ENCODE data around the gene MSH3.
A peak's percentile ranks its signal among the peaks of the same experiment; 100 is the strongest.
"Not testable (repeated sequence)": the region's sequence is repeated elsewhere in the genome, so short reads cannot be mapped to it uniquely, and the experiment has no call there.

The MSH3 gene

DNA sequence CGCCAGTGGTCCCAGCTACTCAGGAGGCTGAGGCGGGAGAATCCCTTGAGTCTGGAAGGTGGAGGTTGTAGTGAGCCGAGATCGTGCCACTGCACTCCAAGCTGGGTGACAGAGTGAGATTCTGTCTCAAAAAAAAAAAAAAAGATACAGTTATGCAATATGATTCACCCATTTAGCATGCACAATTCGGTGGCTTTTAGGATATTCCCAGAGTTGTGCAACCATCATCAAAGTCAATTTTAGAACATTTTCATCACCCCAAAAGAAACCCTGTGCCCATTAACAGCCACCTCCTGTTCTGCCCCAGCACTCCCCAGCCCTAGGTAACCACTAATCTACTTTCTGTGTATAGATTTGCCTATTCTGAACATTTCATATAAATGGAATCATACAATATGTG, 4.7 kb downstream of the MSH3 start:
- no peak for DNase-seq

DNA sequence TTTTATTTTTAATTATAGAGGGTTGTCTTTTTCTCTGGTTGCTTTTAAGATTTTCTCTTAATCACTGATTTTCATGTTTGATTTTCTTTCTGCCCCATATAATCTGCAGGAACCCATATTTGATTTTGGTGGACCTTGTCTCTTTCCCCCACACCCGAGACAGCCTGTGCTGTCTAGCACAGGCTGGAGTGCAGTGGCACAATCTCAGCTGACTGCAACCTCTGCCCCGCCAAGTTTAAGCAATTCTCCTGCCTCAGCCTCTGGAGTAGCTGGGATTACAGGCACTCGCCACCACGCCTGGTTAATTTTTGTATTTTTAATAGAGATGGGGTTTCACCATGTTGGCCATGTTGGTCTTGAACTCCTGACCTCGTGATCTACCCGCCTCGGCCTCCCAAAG, 6.2 kb downstream of the MSH3 start:
- DNase-seq: not testable (repeated sequence)

DNA sequence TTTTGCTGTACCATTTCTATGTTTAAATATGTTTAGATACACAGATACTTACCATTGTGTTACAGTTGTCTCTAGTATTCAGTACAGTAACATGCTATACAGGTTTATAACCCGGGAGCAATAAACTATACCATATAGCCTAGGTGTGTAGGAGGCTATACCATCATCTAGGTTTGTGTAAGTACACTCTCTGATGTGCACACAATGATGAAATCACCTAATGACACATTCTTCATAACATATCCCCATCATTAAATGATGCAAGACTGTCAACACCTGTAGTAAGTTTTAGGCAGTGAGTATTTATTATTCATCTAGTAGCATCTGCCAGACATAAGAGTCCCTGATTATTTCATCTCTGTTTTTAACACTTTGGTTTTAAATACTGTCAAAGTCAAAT, 7.7 kb downstream of the MSH3 start:
- DNase-seq: no peak

DNA sequence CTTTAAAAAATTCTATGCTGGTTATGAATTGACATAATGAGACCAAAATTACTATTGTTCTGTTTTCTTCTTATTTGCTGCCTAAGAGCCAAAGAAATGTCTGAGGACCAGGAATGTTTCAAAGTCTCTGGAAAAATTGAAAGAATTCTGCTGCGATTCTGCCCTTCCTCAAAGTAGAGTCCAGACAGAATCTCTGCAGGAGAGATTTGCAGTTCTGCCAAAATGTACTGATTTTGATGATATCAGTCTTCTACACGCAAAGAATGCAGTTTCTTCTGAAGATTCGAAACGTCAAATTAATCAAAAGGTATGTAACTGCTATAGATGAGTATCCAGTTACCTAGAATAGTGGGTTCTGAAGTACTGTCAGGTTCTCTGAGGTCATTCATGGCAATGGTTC, 10.6 kb downstream of the MSH3 start:
- DNase-seq: no peak

DNA sequence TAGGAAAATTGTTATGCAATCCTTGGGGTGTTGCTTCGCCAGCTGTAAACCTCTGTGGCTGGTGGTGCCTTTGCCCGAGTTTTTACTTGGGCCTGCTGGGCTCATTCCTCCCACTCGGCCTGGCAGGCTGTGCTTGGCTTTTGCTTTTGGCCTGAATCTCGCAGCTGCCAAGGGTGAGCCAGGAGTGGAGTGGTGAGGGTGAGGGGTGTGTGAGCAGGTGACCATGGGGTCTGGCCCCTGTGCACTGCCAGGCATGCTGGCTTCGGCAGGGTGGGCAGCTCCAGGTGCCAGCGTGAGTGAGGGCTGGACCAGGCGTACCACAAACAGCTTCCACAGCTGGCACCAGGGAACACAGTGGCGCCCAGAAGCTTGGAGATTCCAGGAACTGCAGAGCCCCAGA, 12.9 kb downstream of the MSH3 start:
- no peak for DNase-seq

DNA sequence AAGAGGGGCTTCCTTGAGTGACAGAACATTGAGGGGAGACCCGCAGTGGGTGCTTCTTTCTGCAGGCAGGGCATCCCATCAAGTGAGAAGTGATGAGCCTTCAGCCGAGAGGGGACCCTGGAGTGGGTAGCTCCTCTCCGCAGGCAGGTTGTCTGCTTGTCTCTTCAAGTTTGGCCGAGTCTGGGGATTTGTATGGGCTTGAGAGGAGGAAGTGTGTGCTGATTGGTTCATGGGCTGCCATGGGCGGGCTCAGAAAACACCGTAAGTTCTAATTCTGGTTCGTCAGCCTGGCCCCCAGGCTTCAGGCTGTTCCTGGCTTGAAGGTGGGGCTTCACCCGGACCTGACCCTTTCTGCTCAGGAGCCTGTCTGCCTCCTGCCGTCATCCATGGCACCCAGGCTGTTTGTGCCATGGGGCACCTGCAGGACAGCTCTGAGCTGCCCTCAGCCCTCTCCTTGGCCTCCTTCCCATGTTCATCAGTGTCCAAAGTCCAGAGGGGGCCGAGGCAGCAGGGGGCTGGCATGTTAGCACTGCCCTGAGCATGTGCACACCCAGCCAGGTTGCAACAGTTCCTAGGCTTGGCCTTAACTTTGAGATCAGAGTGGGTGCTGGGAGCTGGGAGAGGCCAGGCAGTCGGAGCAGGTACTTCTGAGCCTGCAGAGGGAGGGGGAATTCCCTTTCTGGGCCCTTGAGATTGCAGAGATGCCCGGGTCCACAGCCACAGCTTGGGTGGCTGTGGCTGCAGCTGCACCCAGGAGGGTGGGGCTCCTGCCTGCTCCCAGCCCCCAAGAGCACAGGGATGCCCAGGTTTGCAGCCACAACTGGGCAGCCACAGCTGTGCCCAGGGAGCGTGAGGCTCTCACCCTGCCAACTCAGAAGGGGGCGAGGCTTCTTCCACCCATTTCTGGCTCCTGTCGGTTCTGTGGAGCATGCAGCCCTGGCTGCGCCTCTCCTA, 13.8 kb downstream of the MSH3 start:
- no peak for DNase-seq

DNA sequence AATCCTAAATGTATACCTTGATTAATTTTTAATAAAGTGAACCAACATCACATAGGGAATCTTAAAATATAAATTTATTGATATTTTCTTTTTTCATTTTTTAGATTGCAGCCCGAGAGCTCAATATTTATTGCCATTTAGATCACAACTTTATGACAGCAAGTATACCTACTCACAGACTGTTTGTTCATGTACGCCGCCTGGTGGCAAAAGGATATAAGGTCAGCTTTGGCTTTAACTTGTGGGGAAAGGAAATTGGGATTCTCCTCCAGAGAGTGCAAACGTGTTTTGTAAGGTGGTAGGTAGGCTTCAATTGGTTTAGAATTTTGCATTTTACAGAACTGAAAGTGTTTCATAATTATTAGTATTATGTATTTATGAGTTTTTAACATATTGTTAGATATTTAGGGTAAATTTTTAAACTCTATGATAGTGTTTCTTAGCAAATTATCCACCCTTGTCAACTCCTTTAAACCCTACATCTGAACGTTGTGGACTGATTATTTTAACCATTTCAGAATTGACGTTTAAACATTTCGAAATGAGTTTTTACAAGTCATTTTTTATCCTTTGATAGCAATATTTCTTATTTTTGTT, 17.8 kb downstream of the MSH3 start:
- peak in 4 of 5 donors; percentile 38 to 58 (median 48) for DNase-seq

DNA sequence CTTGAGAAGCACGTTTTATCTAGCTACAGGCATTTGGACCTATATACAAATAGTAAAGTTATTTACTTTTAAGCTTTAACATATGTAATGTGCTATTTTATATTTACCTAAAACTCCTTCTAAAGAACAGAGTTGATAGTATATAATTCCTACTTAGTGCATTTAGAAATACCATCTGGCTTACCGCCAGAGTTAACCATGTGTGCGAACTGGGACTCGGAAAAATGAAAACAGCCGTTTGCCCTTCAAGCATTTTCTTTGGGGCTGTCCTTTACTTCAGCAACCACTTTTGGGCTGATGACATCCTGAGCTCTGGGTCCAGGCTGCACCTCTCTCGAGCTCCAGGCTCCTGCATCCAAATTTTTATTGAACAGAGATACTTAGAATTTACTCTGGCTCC, 22.3 kb downstream of the MSH3 start:
- DNase-seq: no peak

DNA sequence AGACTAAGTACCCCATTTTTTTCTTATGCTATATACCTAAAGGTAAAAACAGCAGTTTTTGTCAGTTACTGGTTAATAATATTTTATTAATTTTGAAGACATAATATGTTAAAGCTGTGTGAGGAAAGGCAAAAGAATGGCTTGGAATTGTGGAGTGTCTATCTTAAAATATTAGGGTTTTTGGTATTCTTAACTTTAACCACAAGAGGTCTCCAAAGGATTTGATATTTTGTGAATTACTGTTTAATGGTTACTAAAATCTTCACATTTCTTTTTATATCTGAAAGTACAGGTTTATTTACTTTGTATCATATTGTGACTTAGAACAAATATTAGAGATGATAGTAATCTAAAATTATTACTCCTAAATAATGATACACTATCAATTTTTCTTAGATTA, 32.3 kb downstream of the MSH3 start:
- no peak for DNase-seq

DNA sequence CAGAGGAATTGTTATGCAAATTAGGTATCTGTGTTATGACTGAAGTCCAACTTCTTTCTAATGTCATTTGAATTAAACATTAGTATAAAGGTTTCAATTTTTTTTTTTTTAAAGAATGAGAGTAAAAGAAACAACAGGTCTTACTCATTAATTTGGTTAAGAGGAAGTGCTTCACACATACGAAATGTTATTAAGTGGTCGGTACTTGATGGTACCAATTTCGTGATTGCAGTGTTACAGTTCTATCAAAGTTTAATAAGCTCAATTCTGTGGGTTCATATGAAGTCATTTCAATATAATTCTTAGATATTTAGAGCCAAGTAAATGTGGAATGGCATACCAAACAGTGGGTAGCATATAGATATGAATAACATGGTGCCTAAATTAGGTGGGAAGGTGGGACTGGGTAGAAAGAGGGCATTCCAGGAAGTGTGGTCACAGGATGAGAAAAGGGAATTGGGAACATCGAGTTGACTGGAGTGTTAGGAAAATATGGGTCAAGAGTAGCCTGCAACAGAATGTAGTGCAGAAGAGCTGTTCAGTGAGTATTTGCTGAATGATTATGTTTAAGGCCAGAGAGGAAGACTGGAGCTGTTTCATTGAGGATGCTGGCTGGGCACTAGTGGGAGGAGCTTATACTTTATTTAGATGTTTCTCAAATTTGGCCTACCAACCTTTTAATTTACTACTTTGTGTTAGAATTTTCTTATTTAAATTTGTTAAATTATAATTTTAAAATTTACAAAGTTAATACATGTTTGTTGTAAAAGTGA, 34.4 kb downstream of the MSH3 start:
- DNase-seq: no peak

DNA sequence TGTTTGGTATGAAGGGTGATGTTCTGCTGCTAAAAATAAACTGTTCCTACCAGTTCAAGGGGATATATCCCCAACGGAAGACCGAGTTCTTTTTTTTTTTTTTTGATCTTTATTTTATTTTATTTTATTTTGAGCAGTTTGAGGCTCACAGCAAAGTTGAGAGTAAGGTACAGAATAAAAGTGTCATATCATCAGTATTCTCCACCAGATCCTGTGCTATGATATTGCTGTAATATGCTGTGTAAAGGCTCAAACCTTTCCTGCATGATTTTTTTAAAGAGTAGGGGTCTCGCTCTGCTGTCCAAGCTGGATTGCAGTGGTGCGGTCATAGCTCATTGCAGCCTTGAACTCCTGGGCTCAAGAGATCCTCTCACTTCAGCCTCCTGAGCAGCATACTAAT, 35.2 kb downstream of the MSH3 start:
- no peak for DNase-seq

DNA sequence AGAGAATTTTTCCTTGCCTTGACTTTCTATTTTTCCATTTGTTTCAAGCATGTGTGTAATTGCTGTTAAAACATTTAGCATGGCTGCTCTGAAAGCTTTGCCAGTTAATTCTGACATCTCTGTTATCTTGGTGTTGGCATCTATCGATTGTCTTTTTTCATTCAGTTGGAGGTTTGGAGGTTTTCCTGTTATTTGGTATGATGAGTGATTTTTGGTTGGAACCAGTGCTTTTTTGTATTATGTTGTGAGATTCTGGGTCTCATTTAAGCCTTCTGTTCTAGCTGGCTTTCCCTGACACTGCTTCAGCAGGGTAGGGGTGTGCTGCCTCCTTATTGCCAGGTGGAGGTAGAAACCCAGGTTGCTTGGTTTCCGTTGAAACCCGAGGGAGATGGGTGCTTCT, 41.2 kb downstream of the MSH3 start:
- DNase-seq: no peak

DNA sequence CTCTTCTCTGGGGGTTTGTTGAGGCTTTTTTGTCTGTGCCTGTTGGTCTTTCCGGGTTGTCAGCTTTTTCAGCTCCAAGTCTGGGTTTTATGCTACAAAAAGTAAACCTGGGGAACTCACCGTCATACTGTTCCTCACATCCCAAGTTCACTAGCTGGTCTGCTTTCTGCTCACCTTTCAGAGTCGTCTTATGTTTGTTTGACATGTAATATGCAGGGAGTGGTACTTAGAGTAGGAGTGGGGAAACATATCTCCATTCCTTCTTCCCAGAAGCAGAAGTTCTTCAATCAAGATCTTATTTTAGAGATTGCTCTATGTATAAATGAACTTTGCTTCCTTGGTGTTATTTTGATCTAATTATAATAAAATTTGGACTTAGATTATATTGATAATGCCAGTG, 42.0 kb downstream of the MSH3 start:
- DNase-seq: no peak

DNA sequence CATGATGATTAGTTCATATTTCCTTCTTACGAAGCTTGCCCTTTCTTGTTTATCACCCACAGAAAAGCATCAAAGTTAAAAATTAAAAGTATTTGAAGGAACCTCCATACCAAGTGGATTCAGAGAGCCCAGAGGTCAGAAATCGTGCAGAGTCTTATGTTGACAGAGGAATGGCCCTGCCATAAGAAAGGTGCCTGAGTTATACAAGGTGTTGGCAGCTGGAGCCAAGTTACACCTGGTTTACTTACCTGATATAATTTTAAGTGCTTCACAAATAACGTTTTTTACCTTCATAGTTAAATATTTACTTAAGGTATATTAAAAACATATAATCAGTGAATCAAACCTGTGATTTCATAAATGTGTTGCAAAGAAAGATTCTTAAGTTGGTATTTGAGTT, 42.6 kb downstream of the MSH3 start:
- no peak for DNase-seq

DNA sequence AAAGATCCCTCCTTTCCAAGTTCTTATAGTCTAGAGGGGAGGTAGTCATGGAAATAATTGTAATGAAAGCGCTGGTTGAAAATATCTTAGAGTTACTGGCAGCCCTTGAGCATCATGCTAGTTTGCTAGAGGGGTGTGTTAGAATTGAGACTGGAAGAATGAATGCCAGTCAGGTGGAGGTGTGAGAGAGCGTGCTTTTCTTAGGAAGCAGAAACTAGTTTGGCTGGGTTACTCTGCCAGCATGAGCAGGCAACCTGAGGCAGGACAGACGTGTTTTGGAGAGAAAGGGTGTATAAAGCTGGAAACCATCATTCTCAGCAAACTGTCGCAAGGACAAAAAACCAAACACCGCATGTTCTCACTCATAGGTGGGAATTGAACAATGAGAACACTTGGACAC, 43.9 kb downstream of the MSH3 start:
- DNase-seq: no peak

DNA sequence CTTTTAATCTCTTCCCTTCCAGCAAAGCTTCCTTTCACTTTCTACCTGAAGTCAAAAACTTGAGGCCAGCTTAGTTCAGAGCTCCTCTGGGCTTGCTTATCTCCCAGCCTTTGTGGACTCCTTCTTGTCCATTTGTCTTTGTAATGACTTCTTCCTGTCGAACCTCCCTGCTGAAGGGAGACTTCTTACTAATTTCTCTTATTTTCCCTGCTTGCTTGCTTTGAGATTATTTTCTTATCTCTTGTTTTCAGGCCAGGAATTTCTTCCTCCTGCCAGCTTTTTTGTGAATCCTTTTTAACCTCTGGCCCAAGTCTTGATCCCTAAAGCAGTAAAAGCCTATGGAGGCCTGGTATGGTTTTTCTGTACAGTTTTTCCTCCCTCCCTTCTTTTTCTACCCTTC, 47.1 kb downstream of the MSH3 start:
- DNase-seq: no peak

DNA sequence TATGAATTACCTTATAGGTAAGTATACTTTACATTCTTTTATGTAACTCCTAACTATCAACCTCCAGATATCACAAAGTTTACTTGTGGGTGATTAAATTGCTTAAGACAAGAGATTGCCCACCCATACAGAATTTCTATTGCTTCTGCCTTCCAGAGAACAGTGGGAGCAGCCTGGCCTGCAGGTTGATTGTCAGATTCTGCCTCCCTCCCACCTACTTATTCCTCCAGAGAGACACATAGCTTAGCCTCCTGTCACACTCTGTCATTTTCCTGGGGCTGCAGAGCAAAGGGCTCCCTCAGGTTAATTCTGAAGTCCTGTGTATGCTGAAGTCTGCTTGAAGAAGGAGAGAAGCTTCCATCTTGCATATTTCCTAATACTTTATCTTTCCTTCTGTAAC, 48.8 kb downstream of the MSH3 start:
- no peak for DNase-seq

DNA sequence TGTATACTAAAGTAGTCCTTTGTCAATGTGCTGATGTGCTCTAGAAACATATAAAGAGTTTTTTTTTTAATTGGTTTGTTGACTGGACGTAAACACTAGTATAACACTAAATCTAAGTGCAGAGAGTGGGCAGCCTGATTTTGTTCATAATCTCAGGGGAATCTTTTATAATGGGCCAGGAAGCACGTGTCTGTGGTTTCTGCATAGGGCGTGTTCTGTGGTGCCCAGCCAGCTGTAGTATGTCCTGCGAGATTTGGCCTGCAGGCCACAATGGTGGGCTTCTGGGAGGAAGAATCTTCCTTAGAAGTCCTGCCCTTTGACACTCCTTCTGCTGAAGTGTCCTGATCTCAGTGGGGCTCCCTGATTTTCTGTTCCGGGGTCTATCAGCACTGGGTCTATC, 49.3 kb downstream of the MSH3 start:
- no peak for DNase-seq

DNA sequence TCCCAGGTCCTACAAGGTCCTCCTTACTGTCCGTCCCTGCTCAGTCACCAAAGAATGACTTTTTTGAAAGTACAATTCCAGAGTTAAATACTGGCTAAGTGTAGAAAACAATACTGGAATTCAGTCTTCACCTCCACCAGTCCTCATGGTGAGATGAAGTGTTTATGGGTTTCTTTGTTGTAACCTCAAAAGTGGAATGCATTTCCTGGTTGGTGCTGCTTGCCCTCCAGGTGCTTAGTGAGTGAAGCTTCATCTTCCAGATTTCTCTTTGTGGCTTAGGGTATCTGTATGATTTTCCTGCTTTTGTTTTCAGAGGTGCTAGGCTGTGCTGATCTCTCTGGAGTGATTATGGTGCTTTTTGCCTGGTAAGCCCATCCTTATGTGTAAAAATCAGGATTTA, 49.8 kb downstream of the MSH3 start:
- DNase-seq: no peak

DNA sequence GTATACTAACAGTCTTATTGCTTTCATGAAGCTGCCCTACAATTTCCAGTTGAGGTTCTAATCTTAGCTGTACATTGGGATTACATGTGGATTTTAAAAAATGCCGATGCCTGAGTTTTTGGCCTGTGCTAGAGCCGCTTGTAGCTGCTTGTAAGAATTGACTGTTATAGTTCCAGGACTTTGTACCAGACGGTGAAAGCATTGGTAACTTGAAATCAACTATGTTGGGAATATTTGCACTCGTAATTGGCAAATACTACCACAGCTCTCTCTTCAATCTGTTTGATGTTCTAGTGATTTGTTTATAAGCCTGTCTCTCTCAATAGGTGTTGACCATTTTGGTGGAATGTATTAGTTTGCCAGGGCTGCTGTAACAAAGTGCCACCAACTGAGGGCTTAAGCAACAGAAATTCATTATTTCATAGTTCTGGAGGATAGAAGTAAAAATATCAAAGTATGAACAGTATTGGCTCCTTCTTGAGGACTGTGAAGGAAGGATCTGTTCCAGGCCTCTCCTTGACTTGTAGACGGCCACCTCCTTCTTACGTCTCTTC, 50.8 kb downstream of the MSH3 start:
- no peak for DNase-seq

DNA sequence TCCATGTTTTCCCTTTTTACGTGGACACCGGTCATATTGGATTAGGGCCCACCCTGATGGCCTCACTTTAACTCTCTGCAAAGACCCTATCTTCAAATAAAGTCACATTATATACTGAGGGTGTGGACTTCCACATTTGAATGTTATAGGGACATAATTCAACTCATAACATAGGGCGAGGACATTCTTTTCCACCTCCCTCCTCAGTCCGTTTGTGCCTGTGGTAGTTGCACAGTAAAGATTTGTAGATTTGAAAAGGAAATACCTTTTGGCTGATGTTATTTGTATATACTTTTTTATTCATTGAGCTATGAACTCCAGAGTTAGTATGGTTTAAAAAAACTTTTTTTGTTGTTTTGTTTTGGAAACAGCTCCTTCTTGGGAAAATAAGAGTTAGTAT, 51.3 kb downstream of the MSH3 start:
- DNase-seq: no peak

DNA sequence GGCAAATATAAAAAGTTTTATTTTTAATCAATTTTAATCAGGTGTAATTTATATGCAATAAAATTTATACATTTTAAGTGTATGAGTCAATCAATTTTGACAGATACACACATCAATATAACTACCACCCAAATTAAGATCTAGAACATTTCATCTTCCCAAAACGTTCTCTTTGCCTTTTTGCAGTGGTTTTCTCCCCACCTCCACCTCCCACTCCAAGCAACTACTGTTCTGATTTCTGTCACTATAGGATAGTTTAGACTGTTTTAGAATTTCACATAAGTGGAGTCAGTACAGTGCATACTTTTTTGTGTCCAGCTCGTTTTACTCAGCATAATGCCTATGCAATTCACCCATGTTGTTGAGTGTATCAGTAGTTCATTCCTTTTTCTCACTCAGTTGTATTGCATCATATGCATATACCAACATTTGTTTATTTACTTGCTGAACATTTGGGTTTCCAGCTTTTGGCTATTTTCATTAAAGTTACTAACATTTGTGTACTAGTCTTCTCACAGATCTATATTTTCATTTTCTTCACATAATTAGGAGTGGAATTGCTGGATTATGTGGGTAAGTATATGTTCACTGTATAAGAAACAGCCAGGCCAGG, 52.5 kb downstream of the MSH3 start:
- DNase-seq: no peak

DNA sequence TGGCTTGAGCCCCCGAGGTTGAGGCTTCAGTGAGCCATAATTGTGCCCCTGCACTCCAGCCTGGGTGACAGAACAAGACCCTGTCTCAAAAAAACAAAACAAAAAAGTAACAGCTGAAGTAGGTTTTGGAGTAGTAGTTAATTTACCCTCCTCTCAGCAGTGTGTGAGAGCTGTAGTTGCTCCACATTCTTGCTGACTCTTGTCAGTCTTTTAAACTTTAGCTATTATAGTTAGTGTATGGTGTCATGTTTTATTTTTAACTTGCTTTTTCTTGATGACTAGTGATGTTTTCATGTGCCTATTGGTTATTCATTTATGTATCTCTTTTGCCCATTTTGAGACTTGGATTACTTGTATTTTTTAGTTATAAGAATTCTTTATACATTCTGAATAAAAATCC, 53.2 kb downstream of the MSH3 start:
- no peak for DNase-seq

Measured in T-helper 1 cell (primary cell).